HepG2 (cell line): ENCODE measurements around the gene IQCB1. TPM values are rescaled to one million over a fixed set of nuclear protein-coding genes. Genes with fewer than 3 reads are reported as not detected.

Experiments used
- AHDC1 ChIP-seq: sonication (generic); formaldehyde crosslinking; IDR thresholded peaks from 2 replicates; pipeline ENCODE4 v1.5.1; 2020; ENCODE audit warnings: mild to moderate bottlenecking, missing genetic modification reagents, borderline replicate concordance
- KLF15 ChIP-seq: sonication (generic); formaldehyde crosslinking; IDR thresholded peaks from 2 replicates; pipeline ENCODE4 v1.8.1; 2023; ENCODE audit warnings: borderline replicate concordance, mild to moderate bottlenecking, inconsistent platforms, missing genetic modification reagents, mixed read lengths
- KLF6 ChIP-seq: IDR thresholded peaks from 2 replicates; pipeline ENCODE4 v1.8.0; 2016; ENCODE audit warnings: missing biosample characterization, missing genetic modification reagents
- PHF5A ChIP-seq: IDR thresholded peaks from one replicate; pipeline ENCODE4 v1.6.1; 2018; ENCODE audit warnings: low read depth, missing genetic modification reagents; ENCODE audit not compliant: unreplicated experiment
- RARG ChIP-seq: sonication (generic); formaldehyde crosslinking; IDR thresholded peaks from 2 replicates; pipeline ENCODE4 v1.4.0; 2020; ENCODE audit warnings: low read depth, mild to moderate bottlenecking, missing genetic modification reagents
- SP4 ChIP-seq: sonication (generic); formaldehyde crosslinking; IDR thresholded peaks from 2 replicates; pipeline ENCODE4 v1.8.1; 2023; ENCODE audit warnings: mild to moderate bottlenecking, missing genetic modification reagents
- STAT6 ChIP-seq: sonication (generic); formaldehyde crosslinking; IDR thresholded peaks from 2 replicates; pipeline ENCODE4 v1.4.0; 2020; ENCODE audit warnings: missing genetic modification reagents, mild to moderate bottlenecking, borderline replicate concordance
- ZNF136 ChIP-seq: sonication (generic); formaldehyde crosslinking; IDR thresholded peaks from 2 replicates; pipeline ENCODE4 v1.8.1; 2022; ENCODE audit warnings: low read depth, mild to moderate bottlenecking, moderate library complexity, missing genetic modification reagents
- ZNF225 ChIP-seq: sonication (generic); formaldehyde crosslinking; IDR thresholded peaks from 2 replicates; pipeline ENCODE4 v1.4.0; 2020; ENCODE audit warnings: mild to moderate bottlenecking, missing genetic modification reagents
- ZNF24 ChIP-seq: fragments of 450-650 bp; IDR thresholded peaks from 2 replicates; pipeline ENCODE4 v1.6.1; 2017; ENCODE audit warnings: antibody characterized with exemption, mild to moderate bottlenecking
- ZNF253 ChIP-seq: sonication (generic); formaldehyde crosslinking; IDR thresholded peaks from 2 replicates; pipeline ENCODE4 v1.8.0; 2022; ENCODE audit warnings: mild to moderate bottlenecking, missing genetic modification reagents, borderline replicate concordance
- ZNF3 ChIP-seq: IDR thresholded peaks from 2 replicates; pipeline ENCODE4 v1.7.0; 2017; ENCODE audit warnings: inconsistent platforms
- ZNF431 ChIP-seq: sonication (generic); formaldehyde crosslinking; IDR thresholded peaks from 2 replicates; pipeline ENCODE4 v1.9.0; 2022; ENCODE audit warnings: missing genetic modification reagents, low read depth, mild to moderate bottlenecking, borderline replicate concordance
- ZNF468 ChIP-seq: sonication (generic); formaldehyde crosslinking; IDR thresholded peaks from 2 replicates; pipeline ENCODE4 v1.8.0; 2022; ENCODE audit warnings: mild to moderate bottlenecking, moderate library complexity, missing genetic modification reagents
- ZNF557 ChIP-seq: sonication (generic); formaldehyde crosslinking; IDR thresholded peaks from 2 replicates; pipeline ENCODE4 v1.4.0; 2020; ENCODE audit warnings: missing genetic modification reagents
- ZNF770 ChIP-seq: sonication (generic); formaldehyde crosslinking; IDR thresholded peaks from 2 replicates; pipeline ENCODE4 v1.5.0; 2020; ENCODE audit warnings: mild to moderate bottlenecking, missing genetic modification reagents
- ZNF784 ChIP-seq: sonication (generic); formaldehyde crosslinking; IDR thresholded peaks from 2 replicates; pipeline ENCODE4 v1.5.1; 2020; ENCODE audit warnings: missing genetic modification reagents, mild to moderate bottlenecking, borderline replicate concordance
- ZNF816 ChIP-seq: sonication (generic); formaldehyde crosslinking; IDR thresholded peaks from 2 replicates; pipeline ENCODE4 v1.8.0; 2022; ENCODE audit warnings: missing genetic modification reagents, mild to moderate bottlenecking, borderline replicate concordance
- polyA plus RNA-seq, 8 experiments: library from polyadenylated mRNA; depleted of rRNA in 3 of 8; stranded (reverse) in 7 of 8; unstranded in 1 of 8; fragments of >200 nt; fragmentation: Illumina TruSeq in 4 of 8; extraction: Trizol in 4 of 8; gene quantifications; 2 replicates each; pipeline versions ENCODE4 v1.2.1 to v1.2.3, GENCODE V29; 2011 to 2016; ENCODE audit warnings: low read depth in 4 of 8, missing spikeins in 1 of 8, mixed read lengths in 1 of 8; ENCODE audit not compliant: insufficient read depth in 1 of 8
- total RNA-seq, 5 experiments: library from RNA; depleted of rRNA; stranded (reverse); fragments of >200 nt; fragmentation: Illumina TruSeq; extraction: Trizol; gene quantifications; 2 replicates each; pipeline ENCODE4 v1.2.3, GENCODE V29; 2016; ENCODE audit warnings: low read depth in 1 of 5

IQCB1 gene
- total and polyA plus RNA-seq, 2 of the 13 experiments (the other 11 are each of a cell fraction or from before 2014, with no cell fraction given): 18.0 to 41.4 TPM

GRCh38 chr3:121834671-121835464 is at the start of gene IQCB1, which contains the start of gene EAF2 (continued):
- TF ChIP-seq ZNF24 (no peak), ZNF557 (0 out of 2 replicates have a peak, but pooled peaks have one; percentile 17), ZNF431 (no peak), ZNF816 (peak; percentile 87), KLF6 (CRISPR knock-in tag) (no peak), KLF15 (CRISPR knock-in tag) (0 out of 2 replicates have a peak, but pooled peaks have one; percentile 64), AHDC1 (CRISPR knock-in tag) (no peak), STAT6 (no peak), ZNF784 (no peak), ZNF253 (no peak), SP4 (CRISPR knock-in tag) (peak; percentile 98), ZNF225 (CRISPR knock-in tag) (0 out of 2 replicates have a peak, but pooled peaks have one; percentile 40), ZNF3 (CRISPR knock-in tag) (no peak), ZNF468 (CRISPR knock-in tag) (no peak), PHF5A (CRISPR knock-in tag) (no peak), RARG (CRISPR knock-in tag) (no peak), ZNF136 (CRISPR knock-in tag) (0 out of 2 replicates have a peak, but pooled peaks have one; percentile 92), ZNF770 (CRISPR knock-in tag) (no peak)
